GM23338 (cell line): ENCODE measurements around the gene MAPK9. TPM values are rescaled to one million over a fixed set of nuclear protein-coding genes. Genes with fewer than 3 reads are reported as not detected.

Source experiments
- ATAC-seq: fragments of 200-7000 bp; cut with Tn5 transposase; 3 replicates; pipeline ENCODE4 v1.9.1; 2020
- DNase-seq: peaks from one replicate; pipeline ENCODE4 v3.0.0-alpha.2; 2015; ENCODE audit warnings: low spot score
- H2AFZ ChIP-seq: fragments of 200-600 bp; sonication (generic); 2 replicates; pipeline ENCODE4 v1.8.0; 2016; ENCODE audit warnings: antibody characterized with exemption, mild to moderate bottlenecking, moderate library complexity
- H3F3A ChIP-seq: fragments of 200-600 bp; sonication (generic); replicated peaks from 2 replicates; pipeline ENCODE4 v1.8.0; 2017; ENCODE audit warnings: antibody characterized with exemption, mixed run types, low read depth
- H3K27ac ChIP-seq: fragments of 200-600 bp; sonication (generic); 2 replicates; pipeline ENCODE4 v1.6.1; 2016; ENCODE audit warnings: low read depth
- H3K27me3 ChIP-seq: fragments of 200-600 bp; sonication (generic); 2 replicates; pipeline ENCODE4 v1.8.0; 2016; ENCODE audit warnings: mild to moderate bottlenecking, mixed run types, moderate library complexity; ENCODE audit not compliant: insufficient read depth
- H3K36me3 ChIP-seq: fragments of 200-600 bp; sonication (generic); 2 replicates; pipeline ENCODE4 v1.8.0; 2016; ENCODE audit warnings: mild to moderate bottlenecking; ENCODE audit not compliant: insufficient read depth
- H3K4me1 ChIP-seq: fragments of 200-600 bp; sonication (generic); 2 replicates; pipeline ENCODE4 v1.8.0; 2016; ENCODE audit warnings: mild to moderate bottlenecking, moderate library complexity; ENCODE audit not compliant: insufficient read depth
- H3K4me2 ChIP-seq: fragments of 200-600 bp; sonication (generic); 2 replicates; pipeline ENCODE4 v1.7.1; 2017; ENCODE audit warnings: mixed run types
- H3K4me3 ChIP-seq: fragments of 200-600 bp; sonication (generic); 2 replicates; pipeline ENCODE4 v1.6.1; 2016; ENCODE audit warnings: mixed run types
- H3K79me2 ChIP-seq: fragments of 200-600 bp; sonication (generic); replicated peaks from 2 replicates; pipeline ENCODE4 v1.8.0; 2017; ENCODE audit warnings: mild to moderate bottlenecking; ENCODE audit not compliant: insufficient read depth
- H3K9me2 ChIP-seq: fragments of 200-600 bp; sonication (generic); 2 replicates; pipeline ENCODE4 v1.8.0; 2017; ENCODE audit not compliant: insufficient read depth
- H4K20me1 ChIP-seq: fragments of 200-600 bp; sonication (generic); replicated peaks from 2 replicates; pipeline ENCODE4 v1.8.0; 2017; ENCODE audit warnings: mild to moderate bottlenecking; ENCODE audit not compliant: insufficient read depth
- H3K27ac Mint-ChIP-seq: 2 replicates; pipeline ENCODE4 v1.8.0; 2020; ENCODE audit warnings: inconsistent platforms, mild to moderate bottlenecking, moderate library complexity, mixed read lengths
- H3K27me3 Mint-ChIP-seq: 3 replicates; pipeline ENCODE4 v1.8.0; 2022; ENCODE audit warnings: low read depth, mild to moderate bottlenecking, moderate library complexity, mixed read lengths, inconsistent platforms; ENCODE audit not compliant: insufficient read depth, poor library complexity
- H3K36me3 Mint-ChIP-seq: 3 replicates; pipeline ENCODE4 v1.8.0; 2021; ENCODE audit warnings: low read depth, mild to moderate bottlenecking, inconsistent platforms, moderate library complexity, mixed read lengths
- H3K4me1 Mint-ChIP-seq: 3 replicates; pipeline ENCODE4 v1.8.0; 2020; ENCODE audit warnings: mild to moderate bottlenecking, inconsistent platforms, mixed read lengths
- H3K4me3 Mint-ChIP-seq: 3 replicates; pipeline ENCODE4 v1.8.0; 2021; ENCODE audit warnings: moderate library complexity, mild to moderate bottlenecking, inconsistent platforms, mixed read lengths
- H3K9me3 Mint-ChIP-seq: 3 replicates; pipeline ENCODE4 v1.8.0; 2020; ENCODE audit warnings: moderate library complexity, mild to moderate bottlenecking, inconsistent platforms, mixed read lengths
- CREB1 ChIP-seq: fragments of 250-450 bp; sonication (Bioruptor Pico); IDR thresholded peaks from 2 replicates; pipeline ENCODE4 v1.5.0; 2020; ENCODE audit warnings: low read depth, mild to moderate bottlenecking, moderate library complexity
- EZH2 ChIP-seq: fragments of 200-600 bp; sonication (generic); IDR thresholded peaks from one replicate; pipeline ENCODE4 v1.8.0; 2017; ENCODE audit warnings: antibody characterized with exemption, mild to moderate bottlenecking, low read depth; ENCODE audit not compliant: unreplicated experiment
- EZH2phosphoT487 ChIP-seq: fragments of 200-600 bp; sonication (generic); IDR thresholded peaks from one replicate; pipeline ENCODE4 v1.8.1; 2018; ENCODE audit warnings: antibody characterized with exemption; ENCODE audit not compliant: unreplicated experiment
- JUNB ChIP-seq: IDR thresholded peaks from one replicate; pipeline ENCODE4 v1.6.1; 2016; ENCODE audit warnings: antibody characterized with exemption; ENCODE audit not compliant: unreplicated experiment
- NANOG ChIP-seq: IDR thresholded peaks from 2 replicates; pipeline ENCODE4 v1.6.1; 2016; ENCODE audit warnings: antibody characterized with exemption, borderline replicate concordance
- POLR2AphosphoS5 ChIP-seq: IDR thresholded peaks from 2 replicates; pipeline ENCODE4 v1.6.1; 2016; ENCODE audit warnings: antibody characterized with exemption, low read depth
- STAT1 ChIP-seq: IDR thresholded peaks from one replicate; pipeline ENCODE4 v1.6.1; 2016; ENCODE audit warnings: antibody characterized with exemption; ENCODE audit not compliant: unreplicated experiment
- ZNF114 ChIP-seq: fragments of 250-450 bp; sonication (Bioruptor Pico); IDR thresholded peaks from 2 replicates; pipeline ENCODE4 v1.5.0; 2020; ENCODE audit warnings: mild to moderate bottlenecking, moderate library complexity
- ZNF331 ChIP-seq: fragments of 250-450 bp; sonication (Bioruptor Pico); IDR thresholded peaks from 2 replicates; pipeline ENCODE4 v1.5.0; 2020; ENCODE audit warnings: low read depth, mild to moderate bottlenecking, moderate library complexity
- polyA plus RNA-seq: library from polyadenylated mRNA; unstranded; fragments of >200 nt; fragmentation: Nextera tagmentation; extraction: Ambion mirVana; gene quantifications from 2 replicates; pipeline ENCODE4 v1.2.1, GENCODE V29; 2016
- total RNA-seq: library from RNA; depleted of rRNA; stranded (reverse); fragments of >200 nt; shearing (Covaris generic); gene quantifications from 2 replicates; pipeline ENCODE4 v1.2.3, GENCODE V29; 2014
- TF ChIP-seq, protein P1 (sequence below): IDR thresholded peaks from one replicate; pipeline ENCODE4 v1.6.1; 2018; ENCODE audit warnings: antibody characterized with exemption; ENCODE audit not compliant: unreplicated experiment
- TF ChIP-seq, protein P2 (sequence below), 2 experiments: fragments of 200-600 bp in 1 of 2; sonication (generic) in 1 of 2; conservative IDR thresholded peaks; 2 replicates each; pipeline versions ENCODE4 v1.5.1 to v1.6.1; 2016 to 2017; ENCODE audit warnings: antibody characterized with exemption in 2 of 2, low read depth in 2 of 2, mild to moderate bottlenecking in 2 of 2, moderate library complexity in 1 of 2
- TF ChIP-seq, protein P3 (sequence below): IDR thresholded peaks from 2 replicates; pipeline ENCODE4 v1.6.1; 2016; ENCODE audit warnings: antibody characterized with exemption
- TF ChIP-seq, protein P4 (sequence below): fragments of 250-450 bp; sonication (Bioruptor Pico); IDR thresholded peaks from 2 replicates; pipeline ENCODE4 v1.5.0; 2020; ENCODE audit warnings: mild to moderate bottlenecking, moderate library complexity

The MAPK9 gene
- total and polyA plus RNA-seq, 2 experiments from 2014 or later: 16.8 to 37.0 TPM

DNA sequence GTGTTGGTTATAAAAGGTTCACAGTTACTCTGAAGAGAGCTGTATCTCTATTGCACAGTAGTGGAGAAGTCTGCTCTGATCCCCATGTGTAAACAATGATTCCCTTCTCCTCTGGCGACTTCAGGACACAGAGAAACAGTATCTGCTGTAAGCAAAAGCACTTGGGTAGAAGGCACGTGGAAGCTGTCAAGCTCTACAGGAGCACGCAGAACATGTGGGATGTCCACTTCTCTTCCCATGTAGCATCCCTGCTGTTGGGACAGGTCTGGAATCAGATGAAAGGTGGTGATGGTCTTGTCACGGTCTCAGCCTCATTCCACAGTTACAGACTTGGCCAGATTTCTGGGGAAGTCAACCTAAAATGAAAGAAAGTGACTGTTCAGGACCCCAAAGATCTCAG lies 9.4 kb upstream of the MAPK9 start:
- Histone ChIP-seq H3K4me2 (no peak overlapping the region), H2AFZ (no peak overlapping the region), H3K9me2 (no peaks in the 10 kb centered on the region)

More for the DNA sequence above, 9.4 kb upstream of the MAPK9 start:
- H3K27ac ChIP-seq: no peak overlapping the region
- H3K4me1 ChIP-seq: no peaks in the 10 kb centered on the region
- Mint-ChIP-seq H3K36me3 (peaks cover 78% of the 10 kb centered on the region), H3K4me3 (no peak overlapping the region), H3K27me3 (peaks cover 20% of the 10 kb centered on the region), H3K27ac (no peak overlapping the region), H3K9me3 (peaks cover 6% of the 10 kb centered on the region), H3K4me1 (no peaks in the 10 kb centered on the region)
- H3K79me2 ChIP-seq: no peaks in the 10 kb centered on the region
- DNase-seq: no peak
- H4K20me1 ChIP-seq: peaks cover 17% of the 10 kb centered on the region; the same call in 1 of the 2 replicates
- H3K27me3 ChIP-seq: no peaks in the 10 kb centered on the region
- H3F3A ChIP-seq: 0 out of 2 replicates have a peak, but pooled peaks cover 11% of the 10 kb centered on the region
- H3K36me3 ChIP-seq: peaks cover 30% of the 10 kb centered on the region
- no peak for ATAC-seq
- TF ChIP-seq, protein P1, sequence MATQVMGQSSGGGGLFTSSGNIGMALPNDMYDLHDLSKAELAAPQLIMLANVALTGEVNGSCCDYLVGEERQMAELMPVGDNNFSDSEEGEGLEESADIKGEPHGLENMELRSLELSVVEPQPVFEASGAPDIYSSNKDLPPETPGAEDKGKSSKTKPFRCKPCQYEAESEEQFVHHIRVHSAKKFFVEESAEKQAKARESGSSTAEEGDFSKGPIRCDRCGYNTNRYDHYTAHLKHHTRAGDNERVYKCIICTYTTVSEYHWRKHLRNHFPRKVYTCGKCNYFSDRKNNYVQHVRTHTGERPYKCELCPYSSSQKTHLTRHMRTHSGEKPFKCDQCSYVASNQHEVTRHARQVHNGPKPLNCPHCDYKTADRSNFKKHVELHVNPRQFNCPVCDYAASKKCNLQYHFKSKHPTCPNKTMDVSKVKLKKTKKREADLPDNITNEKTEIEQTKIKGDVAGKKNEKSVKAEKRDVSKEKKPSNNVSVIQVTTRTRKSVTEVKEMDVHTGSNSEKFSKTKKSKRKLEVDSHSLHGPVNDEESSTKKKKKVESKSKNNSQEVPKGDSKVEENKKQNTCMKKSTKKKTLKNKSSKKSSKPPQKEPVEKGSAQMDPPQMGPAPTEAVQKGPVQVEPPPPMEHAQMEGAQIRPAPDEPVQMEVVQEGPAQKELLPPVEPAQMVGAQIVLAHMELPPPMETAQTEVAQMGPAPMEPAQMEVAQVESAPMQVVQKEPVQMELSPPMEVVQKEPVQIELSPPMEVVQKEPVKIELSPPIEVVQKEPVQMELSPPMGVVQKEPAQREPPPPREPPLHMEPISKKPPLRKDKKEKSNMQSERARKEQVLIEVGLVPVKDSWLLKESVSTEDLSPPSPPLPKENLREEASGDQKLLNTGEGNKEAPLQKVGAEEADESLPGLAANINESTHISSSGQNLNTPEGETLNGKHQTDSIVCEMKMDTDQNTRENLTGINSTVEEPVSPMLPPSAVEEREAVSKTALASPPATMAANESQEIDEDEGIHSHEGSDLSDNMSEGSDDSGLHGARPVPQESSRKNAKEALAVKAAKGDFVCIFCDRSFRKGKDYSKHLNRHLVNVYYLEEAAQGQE: no peak
- TF ChIP-seq ZNF114 (CRISPR knock-in tag) (no peak), EZH2 (no peak), STAT1 (no peak), NANOG (no peak), ZNF331 (CRISPR knock-in tag) (no peak), JUNB (no peak), EZH2phosphoT487 (no peak), POLR2AphosphoS5 (no peak), CREB1 (no peak)
- TF ChIP-seq, protein P2, sequence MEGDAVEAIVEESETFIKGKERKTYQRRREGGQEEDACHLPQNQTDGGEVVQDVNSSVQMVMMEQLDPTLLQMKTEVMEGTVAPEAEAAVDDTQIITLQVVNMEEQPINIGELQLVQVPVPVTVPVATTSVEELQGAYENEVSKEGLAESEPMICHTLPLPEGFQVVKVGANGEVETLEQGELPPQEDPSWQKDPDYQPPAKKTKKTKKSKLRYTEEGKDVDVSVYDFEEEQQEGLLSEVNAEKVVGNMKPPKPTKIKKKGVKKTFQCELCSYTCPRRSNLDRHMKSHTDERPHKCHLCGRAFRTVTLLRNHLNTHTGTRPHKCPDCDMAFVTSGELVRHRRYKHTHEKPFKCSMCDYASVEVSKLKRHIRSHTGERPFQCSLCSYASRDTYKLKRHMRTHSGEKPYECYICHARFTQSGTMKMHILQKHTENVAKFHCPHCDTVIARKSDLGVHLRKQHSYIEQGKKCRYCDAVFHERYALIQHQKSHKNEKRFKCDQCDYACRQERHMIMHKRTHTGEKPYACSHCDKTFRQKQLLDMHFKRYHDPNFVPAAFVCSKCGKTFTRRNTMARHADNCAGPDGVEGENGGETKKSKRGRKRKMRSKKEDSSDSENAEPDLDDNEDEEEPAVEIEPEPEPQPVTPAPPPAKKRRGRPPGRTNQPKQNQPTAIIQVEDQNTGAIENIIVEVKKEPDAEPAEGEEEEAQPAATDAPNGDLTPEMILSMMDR (conservative IDR thresholded peaks at IDR 0.05; ENCODE audit: low read depth in 2 of 2): no peak
- TF ChIP-seq, protein P3, sequence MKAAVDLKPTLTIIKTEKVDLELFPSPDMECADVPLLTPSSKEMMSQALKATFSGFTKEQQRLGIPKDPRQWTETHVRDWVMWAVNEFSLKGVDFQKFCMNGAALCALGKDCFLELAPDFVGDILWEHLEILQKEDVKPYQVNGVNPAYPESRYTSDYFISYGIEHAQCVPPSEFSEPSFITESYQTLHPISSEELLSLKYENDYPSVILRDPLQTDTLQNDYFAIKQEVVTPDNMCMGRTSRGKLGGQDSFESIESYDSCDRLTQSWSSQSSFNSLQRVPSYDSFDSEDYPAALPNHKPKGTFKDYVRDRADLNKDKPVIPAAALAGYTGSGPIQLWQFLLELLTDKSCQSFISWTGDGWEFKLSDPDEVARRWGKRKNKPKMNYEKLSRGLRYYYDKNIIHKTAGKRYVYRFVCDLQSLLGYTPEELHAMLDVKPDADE: no peak
- TF ChIP-seq, protein P4, sequence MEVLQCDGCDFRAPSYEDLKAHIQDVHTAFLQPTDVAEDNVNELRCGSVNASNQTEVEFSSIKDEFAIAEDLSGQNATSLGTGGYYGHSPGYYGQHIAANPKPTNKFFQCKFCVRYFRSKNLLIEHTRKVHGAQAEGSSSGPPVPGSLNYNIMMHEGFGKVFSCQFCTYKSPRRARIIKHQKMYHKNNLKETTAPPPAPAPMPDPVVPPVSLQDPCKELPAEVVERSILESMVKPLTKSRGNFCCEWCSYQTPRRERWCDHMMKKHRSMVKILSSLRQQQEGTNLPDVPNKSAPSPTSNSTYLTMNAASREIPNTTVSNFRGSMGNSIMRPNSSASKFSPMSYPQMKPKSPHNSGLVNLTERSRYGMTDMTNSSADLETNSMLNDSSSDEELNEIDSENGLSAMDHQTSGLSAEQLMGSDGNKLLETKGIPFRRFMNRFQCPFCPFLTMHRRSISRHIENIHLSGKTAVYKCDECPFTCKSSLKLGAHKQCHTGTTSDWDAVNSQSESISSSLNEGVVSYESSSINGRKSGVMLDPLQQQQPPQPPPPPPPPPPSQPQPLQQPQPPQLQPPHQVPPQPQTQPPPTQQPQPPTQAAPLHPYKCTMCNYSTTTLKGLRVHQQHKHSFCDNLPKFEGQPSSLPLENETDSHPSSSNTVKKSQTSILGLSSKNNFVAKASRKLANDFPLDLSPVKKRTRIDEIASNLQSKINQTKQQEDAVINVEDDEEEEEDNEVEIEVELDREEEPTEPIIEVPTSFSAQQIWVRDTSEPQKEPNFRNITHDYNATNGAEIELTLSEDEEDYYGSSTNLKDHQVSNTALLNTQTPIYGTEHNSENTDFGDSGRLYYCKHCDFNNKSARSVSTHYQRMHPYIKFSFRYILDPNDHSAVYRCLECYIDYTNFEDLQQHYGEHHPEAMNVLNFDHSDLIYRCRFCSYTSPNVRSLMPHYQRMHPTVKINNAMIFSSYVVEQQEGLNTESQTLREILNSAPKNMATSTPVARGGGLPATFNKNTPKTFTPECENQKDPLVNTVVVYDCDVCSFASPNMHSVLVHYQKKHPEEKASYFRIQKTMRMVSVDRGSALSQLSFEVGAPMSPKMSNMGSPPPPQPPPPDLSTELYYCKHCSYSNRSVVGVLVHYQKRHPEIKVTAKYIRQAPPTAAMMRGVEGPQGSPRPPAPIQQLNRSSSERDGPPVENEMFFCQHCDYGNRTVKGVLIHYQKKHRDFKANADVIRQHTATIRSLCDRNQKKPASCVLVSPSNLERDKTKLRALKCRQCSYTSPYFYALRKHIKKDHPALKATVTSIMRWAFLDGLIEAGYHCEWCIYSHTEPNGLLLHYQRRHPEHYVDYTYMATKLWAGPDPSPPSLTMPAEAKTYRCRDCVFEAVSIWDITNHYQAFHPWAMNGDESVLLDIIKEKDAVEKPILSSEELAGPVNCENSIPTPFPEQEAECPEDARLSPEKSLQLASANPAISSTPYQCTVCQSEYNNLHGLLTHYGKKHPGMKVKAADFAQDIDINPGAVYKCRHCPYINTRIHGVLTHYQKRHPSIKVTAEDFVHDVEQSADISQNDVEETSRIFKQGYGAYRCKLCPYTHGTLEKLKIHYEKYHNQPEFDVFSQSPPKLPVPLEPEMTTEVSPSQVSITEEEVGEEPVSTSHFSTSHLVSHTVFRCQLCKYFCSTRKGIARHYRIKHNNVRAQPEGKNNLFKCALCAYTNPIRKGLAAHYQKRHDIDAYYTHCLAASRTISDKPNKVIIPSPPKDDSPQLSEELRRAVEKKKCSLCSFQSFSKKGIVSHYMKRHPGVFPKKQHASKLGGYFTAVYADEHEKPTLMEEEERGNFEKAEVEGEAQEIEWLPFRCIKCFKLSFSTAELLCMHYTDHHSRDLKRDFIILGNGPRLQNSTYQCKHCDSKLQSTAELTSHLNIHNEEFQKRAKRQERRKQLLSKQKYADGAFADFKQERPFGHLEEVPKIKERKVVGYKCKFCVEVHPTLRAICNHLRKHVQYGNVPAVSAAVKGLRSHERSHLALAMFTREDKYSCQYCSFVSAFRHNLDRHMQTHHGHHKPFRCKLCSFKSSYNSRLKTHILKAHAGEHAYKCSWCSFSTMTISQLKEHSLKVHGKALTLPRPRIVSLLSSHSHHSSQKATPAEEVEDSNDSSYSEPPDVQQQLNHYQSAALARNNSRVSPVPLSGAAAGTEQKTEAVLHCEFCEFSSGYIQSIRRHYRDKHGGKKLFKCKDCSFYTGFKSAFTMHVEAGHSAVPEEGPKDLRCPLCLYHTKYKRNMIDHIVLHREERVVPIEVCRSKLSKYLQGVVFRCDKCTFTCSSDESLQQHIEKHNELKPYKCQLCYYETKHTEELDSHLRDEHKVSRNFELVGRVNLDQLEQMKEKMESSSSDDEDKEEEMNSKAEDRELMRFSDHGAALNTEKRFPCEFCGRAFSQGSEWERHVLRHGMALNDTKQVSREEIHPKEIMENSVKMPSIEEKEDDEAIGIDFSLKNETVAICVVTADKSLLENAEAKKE: no peak
- H3K4me3 ChIP-seq: no peak overlapping the region
